Activated naive CD8-positive, alpha-beta T cell treated with anti-CD3 and anti-CD28 coated beads for 36 hours (primary cell): ENCODE measurements around the gene CRP. TPM values are rescaled to one million over a fixed set of nuclear protein-coding genes. Genes with fewer than 3 reads are reported as not detected.

Experiments
- DNase-seq: peaks from one replicate; pipeline ENCODE4 v3.0.0; 2021
- H3K27ac Mint-ChIP-seq: one replicate; pipeline ENCODE4 v1.8.0; 2022; ENCODE audit warnings: mild to moderate bottlenecking, moderate library complexity, mixed read lengths
- H3K27me3 Mint-ChIP-seq: one replicate; pipeline ENCODE4 v1.8.0; 2022; ENCODE audit warnings: mild to moderate bottlenecking, mixed read lengths
- H3K36me3 Mint-ChIP-seq: one replicate; pipeline ENCODE4 v1.8.0; 2021; ENCODE audit warnings: mild to moderate bottlenecking, mixed read lengths
- H3K4me1 Mint-ChIP-seq: one replicate; pipeline ENCODE4 v1.8.0; 2021; ENCODE audit warnings: mixed read lengths
- H3K4me3 Mint-ChIP-seq: one replicate; pipeline ENCODE4 v1.8.0; 2022; ENCODE audit warnings: mild to moderate bottlenecking, moderate library complexity, mixed read lengths
- H3K9me3 Mint-ChIP-seq: one replicate; pipeline ENCODE4 v1.8.0; 2022; ENCODE audit warnings: mixed read lengths
- total RNA-seq, 2 experiments: library from RNA; stranded (reverse); gene quantifications; one replicate each; pipeline ENCODE4 v1.2.3, GENCODE V29; 2021

The CRP gene
- total RNA-seq, 2 experiments from 2014 or later, result not detected

DNA sequence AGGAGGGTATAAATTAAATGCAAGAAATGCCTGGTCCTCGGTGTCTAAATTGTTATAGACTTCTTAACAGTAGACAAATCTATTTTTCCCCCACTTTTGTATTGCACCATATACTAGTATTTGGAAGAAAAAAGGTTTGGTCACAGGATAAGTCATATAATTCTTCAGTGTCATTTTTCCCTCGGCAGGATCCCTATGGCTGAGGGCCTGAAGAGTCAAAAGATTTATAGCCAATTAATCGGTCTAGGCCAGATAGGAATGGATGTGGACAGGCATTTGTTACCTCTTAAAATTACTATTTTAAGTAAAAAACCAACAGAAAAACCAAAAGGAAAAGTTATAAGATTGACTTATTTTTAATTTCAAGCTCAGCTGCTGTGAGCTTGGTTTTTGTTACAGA is 45.6 kb downstream of the CRP start:
- no peak overlapping the region for H3K4me3 Mint-ChIP-seq
- H3K4me1 Mint-ChIP-seq, result no peaks in the 10 kb centered on the region
- no peak for DNase-seq
- H3K27me3 Mint-ChIP-seq, result peaks cover 12% of the 10 kb centered on the region
- peaks cover 5% of the 10 kb centered on the region for H3K9me3 Mint-ChIP-seq
- H3K27ac Mint-ChIP-seq, result no peak overlapping the region
- no peaks in the 10 kb centered on the region for H3K36me3 Mint-ChIP-seq

DNA sequence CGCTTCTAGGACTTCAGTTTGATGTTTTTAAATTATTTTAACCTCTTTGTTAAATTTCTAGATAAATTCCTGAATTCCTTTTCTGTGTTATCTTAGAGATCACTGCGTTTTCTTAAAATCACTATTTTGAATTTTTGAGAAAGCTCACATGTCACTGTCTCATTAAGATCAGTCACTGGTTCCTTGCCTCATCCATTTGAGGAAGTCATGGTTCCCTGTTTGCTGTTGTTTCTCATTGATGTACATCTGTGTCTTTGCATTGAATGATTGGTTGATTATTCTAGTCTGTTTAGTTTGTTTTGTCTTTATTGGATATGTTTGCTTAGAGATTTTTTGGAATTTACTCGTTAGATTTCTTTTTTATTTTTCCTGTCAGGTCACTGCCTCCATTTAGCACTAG is 50.1 kb downstream of the CRP start:
- DNase-seq, result no peak
- peaks cover 34% of the 10 kb centered on the region for H3K27me3 Mint-ChIP-seq
- H3K4me1 Mint-ChIP-seq, result no peaks in the 10 kb centered on the region
- no peak overlapping the region for H3K4me3 Mint-ChIP-seq
- H3K36me3 Mint-ChIP-seq, result no peaks in the 10 kb centered on the region
- no peak overlapping the region for H3K27ac Mint-ChIP-seq
- H3K9me3 Mint-ChIP-seq, result peaks cover 7% of the 10 kb centered on the region

DNA sequence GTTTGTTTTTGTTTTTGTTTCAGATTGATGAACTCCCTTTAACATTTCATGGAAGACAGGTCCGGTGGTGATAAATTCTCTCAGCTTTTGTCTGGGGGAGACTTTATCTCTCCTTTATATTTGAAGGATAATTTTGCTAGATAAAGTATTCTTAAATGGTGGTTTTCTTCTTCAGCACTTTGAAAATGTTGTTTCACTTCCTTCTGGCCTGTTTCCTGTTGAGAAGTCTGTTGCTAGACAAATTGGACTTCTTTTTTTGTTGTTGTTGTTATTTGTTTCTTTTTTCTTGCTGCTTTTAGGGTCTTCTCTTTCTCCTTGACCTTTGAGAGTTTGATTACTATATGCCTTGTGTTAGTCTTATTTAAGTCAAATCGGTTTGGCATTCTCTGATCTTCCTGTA is 50.8 kb downstream of the CRP start:
- no peak overlapping the region for H3K27ac Mint-ChIP-seq

More for the DNA sequence above, 50.8 kb downstream of the CRP start:
- peaks cover 7% of the 10 kb centered on the region for H3K9me3 Mint-ChIP-seq
- no peaks in the 10 kb centered on the region for H3K36me3 Mint-ChIP-seq
- DNase-seq, result no peak
- no peaks in the 10 kb centered on the region for H3K4me1 Mint-ChIP-seq
- no peak overlapping the region for H3K4me3 Mint-ChIP-seq
- H3K27me3 Mint-ChIP-seq, result peaks cover 34% of the 10 kb centered on the region

Other genes with a start within 250 kb of the CRP start
- not detected for gene OR10J5, start 178.6 kb downstream of the CRP start, total RNA-seq
- gene APCS, start 126.8 kb downstream of the CRP start, total RNA-seq, result not detected
- gene DUSP23, start 66.4 kb upstream of the CRP start, total RNA-seq, result 10 to 100 TPM; 33.5 to 36.0 TPM
- not detected for gene FCRL6, start 87.8 kb upstream of the CRP start, total RNA-seq
- 1 to 10 TPM; 1.3 to 2.1 TPM for gene SLAMF8, start 112.3 kb upstream of the CRP start, total RNA-seq
- gene VSIG8, start 148.1 kb upstream of the CRP start, total RNA-seq, result not detected
- gene CFAP45, start 185.6 kb upstream of the CRP start, total RNA-seq, result under 1 TPM; 0.78 to 0.80 TPM
- 100 to 1,000 TPM; 463 to 489 TPM for gene TAGLN2, start 210.9 kb upstream of the CRP start, total RNA-seq
- under 1 TPM in 1 of 2 experiments, not detected in 1; 0.08 TPM for gene IGSF9, start 231.0 kb upstream of the CRP start, total RNA-seq
- gene SLAMF9, start 239.6 kb upstream of the CRP start, total RNA-seq, result not detected